GM19452 (cell line): ENCODE results near the gene OGFOD2.

Experiments used
- ATAC-seq: cut with Tn5 transposase; IDR thresholded peaks from one replicate; pipeline ENCODE4 v1.9.1; 2021; ENCODE audit not compliant: unreplicated experiment

Gene OGFOD2

DNA sequence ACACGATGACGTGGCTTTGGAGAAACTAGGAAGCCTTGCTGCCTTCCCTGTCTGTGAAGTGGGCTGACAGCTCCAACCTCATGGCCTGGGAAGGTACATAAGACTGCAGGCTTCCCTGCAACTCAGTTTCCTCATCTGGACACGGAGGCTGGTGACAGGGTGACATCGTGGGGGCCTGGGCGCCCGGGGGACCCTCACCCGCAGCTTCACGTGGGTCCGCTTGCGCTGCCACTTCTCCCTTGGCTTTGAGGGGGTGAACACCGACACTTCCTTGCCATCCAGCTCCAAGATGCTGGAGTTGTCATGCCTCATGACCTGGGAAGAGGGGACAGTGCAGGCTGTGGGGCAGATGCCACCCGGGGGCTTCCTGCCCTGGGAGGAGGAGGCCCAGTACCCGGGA, 13.0 kb downstream of the OGFOD2 start:
- no peak for ATAC-seq

DNA sequence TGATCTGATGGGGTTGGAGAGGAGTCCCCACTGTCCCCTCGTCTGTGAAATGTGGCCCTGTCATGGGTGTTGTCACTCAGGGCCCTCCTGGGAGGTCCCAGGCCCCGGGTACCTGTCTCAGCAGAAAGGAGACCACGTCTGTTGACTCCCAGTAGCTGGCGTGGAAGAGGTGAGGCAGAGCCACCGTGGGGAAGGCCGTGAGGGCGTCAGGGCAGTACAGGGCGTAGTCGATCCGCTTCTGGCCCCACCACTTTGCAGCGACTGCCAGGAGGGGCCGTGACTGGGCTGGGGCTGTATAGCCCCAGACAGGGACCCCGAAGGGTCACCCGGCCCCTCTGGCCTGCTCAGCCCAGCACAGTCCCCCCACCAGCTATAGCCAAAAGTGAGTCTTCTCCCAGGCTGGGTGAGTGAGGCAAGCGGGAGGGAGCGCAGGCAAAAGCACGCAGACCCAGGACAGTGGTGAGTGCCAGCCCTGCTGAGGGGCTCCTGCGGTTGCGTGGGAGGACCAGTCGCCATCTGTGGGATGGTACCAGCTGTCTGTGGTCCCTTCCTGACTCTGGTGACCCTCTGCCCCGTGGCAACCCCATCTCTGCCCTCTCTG, 13.7 kb downstream of the OGFOD2 start:
- no peak for ATAC-seq

DNA sequence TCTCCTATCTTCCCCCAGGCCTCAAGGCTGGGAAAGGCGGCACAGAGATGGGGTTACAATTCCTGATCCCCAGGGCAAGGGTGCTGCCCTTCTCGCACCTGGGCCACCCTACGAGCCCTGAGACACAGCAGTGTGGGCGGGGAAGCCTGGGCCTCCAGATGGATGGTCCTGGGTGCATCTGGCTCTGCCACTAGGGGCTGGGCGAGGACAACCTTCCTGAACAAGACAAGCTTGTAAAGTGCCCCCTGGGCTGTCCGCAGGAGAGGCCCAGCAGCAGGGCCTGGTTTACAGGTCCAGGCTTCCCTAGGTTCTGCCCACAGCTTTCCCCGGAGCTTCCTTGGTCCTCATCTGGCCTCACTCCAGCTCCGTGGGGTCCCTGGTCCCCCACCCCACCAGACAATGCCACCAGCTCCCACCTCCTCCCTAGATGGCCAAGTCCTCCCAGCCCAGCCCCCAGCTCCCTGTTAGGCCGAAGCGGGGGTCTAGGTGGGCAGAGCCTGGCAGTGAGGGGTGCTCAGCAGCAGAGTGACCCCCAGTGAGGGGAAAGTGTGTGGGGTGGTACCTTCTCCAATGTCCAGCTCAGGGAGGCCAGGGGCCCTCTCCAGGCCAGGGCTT, 14.3 kb downstream of the OGFOD2 start:
- no peak for ATAC-seq

DNA sequence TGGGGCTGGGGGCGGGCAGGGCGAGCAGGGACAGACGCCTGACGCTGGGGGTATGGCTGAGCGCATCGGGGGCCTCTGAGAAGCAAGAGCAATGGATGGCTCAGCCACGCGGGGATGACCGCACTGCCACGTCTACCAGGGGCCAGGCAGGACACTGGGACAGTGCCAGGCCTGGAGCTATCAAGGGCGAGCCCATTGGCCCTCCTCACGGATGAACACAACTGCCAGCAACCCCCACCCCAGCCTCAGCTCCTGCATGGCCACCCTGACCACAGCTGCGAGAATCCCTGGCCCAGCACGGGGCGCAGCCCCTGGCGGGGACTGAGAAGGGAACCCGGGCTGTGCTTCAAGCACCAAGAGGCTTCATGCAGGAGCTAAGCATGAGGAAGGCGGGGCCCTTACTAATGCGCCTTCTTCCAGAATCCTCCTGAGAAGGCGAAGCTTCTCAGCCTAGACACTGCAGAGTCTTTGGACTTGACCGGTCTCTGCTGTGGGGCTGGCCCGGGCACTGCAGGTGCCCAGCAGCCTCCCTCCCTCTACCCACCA, 14.9 kb downstream of the OGFOD2 start:
- ATAC-seq: no peak

DNA sequence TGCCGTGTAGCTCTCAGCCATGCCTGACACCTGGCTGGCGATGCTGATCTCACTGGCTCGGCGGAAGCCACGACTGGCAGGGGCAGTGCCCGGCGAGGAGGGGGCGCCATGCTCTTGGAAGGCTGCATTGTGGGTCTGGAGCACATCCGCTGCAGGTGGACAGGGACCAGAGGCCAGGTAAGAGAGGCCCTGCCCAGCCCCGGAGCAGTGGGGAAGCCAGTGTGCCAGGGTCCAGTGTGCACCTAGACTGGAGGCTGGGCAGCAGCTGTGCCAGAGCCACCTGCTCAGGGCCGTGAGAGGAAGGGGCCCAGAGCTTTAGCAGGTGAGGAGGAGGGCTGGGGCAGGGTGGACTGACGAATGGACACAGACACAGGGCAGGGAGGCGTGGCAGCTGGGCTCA, 15.5 kb downstream of the OGFOD2 start:
- ATAC-seq: no peak

DNA sequence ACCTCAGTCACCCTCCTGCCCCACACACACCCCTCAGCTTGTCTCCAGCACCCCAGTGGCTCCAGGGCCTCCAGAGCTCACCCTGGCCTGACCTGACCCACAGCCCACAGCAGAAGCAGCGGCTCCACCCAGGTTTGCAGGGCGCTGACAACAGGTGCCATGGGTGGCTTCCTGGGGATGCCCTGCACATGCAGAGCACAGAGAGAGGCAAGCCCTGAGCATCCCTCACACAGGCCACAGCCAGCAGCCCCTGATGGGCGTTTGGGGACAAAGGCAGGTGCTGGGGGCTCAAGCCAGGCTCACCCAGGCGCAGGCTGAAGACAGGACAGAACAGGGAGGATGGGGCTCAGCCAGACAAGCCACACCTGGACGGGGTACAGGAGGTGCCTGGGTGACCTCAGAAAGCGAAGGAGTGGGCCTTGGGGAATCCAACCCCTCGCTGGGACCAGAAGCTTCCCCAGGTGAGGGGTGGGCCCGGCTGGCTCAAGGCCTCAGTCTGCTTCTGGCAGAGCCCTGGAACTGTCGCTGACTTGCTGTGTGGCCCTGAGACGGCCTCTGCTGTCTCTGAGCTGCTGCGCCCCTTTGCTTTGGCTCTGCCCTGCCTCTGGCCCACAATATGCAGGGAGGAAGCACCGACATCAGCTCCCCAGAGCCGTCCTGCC, 16.0 kb downstream of the OGFOD2 start:
- ATAC-seq: no peak

DNA sequence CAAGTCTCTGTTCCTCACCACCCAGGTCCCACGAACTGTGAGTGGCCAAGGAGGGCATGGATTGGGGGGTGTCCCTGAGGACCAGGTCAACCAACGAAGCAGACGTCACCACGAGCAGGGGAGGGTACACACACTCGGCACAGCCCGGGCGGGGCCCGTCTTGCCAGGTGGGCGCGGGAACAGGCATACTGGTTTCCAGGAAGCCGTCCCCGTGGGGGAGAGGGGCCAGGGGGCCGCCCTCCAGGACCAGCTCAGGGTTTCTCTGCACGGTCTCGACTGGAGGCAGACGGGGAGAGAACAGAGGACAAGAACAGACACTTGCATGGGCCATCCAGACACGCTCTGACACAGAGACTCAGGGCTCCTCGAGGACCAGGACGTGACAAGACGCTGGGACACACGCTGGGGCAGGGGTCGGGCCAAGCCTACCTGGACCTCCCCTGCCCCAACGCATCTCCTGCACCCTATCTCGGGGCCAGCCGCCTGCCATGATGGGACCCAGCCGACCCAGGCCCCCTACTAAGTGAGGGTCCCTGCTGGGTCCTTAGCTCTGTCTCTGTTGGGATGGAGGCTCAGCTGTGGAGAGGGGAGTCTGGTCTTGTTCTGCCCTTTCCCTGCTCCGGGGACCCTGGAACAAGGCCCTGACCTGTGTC, 16.7 kb downstream of the OGFOD2 start:
- no peak for ATAC-seq

DNA sequence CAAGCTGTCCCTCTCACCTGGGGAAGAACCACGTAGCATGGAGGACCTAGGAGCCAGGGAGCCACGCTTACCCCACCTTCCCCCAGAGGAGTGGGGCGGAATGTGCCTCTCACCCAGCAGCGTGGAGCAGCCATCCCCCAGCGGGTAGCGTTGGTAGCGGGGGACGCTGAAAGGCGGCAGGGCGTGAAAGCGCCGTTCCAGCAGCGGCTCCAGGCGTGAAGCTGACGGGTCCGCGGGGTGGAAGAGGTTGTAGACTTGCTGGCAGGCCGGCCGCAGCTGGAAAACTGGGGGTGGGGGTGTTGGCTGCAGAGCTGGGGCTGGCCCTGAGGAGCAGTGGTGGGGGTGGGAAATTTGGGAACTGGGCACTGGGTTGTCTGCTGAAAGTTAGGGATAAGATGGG, 17.3 kb downstream of the OGFOD2 start:
- ATAC-seq: no peak

DNA sequence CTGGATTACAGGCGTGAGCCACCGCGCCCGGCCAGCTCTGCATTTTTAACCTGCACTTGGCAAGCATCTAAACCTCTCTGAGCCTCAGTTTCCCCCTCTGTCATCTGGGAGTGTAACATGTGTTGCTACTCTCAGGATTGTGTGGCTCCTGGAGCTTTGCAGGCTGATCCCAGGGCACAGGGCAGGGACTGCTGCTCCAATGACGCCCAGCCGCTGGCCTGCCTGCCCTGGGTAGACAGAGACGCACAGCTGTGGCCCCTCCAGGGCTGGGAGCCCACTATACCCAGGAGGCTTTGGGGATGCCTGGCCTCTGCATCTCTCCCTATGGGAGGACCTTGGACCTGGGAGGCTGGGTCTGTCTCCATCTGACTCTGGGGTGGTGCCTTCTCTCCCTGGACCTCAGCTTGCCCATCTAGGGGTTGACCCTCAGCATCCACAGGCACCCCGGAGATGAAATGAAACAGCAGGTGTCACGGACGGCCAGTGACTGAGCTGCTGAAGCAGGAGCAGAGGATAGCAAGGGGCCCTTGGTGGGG, 19.2 kb downstream of the OGFOD2 start:
- ATAC-seq: no peak

DNA sequence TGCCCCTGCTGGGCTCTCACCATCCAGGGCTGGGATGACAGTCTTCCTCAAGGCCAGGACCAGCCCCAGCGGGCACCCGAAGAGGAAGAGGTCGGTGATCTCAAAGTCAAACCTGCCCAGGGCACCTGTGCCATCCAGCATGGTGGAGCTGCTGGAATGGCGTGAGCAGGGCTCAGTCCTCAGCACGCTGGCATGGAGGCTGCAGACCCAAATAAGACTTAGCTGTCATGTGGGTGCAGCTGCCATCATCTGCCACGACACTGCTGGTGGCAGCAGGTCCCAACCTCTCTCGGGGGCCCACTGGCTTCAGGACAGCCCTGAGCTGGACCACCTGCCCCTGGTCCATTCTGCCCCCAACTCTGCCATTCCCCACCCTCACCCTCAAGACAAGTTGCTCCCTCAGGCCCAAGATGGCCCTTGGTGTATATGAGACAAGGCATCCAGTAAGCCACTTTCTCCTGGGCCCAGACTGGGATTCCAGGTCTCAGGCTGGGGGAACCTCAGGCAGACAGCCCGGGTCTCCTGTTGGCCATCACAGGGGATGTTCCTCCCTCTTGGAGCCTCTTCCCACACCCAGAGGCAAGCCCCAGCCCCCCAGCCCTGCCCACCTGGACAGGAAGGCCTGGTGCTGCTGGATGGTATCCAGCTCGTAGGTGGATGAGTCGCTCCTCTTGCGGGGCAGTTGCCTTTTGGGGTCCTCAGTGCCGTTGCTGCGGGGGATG, 19.9 kb downstream of the OGFOD2 start:
- ATAC-seq: no peak

DNA sequence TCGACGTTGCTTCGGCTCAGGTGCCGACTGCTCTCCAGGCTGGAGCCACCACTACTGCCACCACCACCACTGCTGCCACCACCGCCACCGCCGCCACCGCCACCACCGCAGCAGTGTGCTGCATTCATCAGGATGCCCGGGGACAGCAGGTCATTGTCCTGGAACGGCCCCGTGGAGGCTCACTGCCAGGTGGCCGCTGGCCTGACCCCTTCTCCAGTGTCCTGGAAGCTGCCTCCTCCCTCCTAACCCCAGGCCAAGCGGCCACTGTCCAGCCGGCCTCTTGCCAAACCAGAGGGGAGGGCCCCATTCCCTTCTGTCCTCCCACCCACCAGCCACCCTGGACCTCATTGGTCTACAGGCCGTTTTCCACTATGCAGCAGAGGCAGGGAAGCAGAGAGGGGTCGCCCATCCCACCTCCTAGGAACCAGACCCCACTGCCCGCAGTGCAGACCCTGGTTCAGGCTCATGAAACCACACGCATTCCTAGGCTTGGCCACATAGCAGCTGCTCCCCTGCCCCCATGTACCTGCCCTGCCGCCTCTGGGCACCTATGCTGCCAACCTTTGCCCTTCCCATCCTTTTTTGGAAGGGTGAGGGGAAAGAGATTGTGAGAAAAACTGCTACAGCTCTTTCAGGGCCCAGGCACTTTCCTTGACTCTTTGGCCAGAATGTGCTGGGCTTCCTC, 20.6 kb downstream of the OGFOD2 start:
- ATAC-seq: no peak

DNA sequence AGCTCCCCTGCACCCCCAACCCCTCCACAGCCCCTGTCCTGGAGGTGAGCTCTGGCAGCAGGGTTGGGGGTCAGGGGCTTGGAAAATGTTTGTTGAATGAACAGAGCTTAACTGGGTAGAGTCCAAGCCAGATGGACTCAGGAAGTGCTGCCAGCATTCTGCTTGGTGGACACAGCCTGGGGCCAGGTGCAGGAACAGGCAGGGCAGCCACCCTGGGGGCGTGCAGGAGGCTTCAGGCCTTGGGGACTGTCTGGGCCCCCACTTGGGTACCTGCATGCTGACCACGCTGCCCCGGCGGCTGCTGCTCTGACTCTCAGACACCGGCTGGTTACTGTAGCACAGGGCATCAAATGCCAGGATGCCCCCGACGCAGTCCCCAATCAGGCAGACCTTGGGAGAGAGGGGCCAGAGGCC, 21.2 kb downstream of the OGFOD2 start:
- no peak for ATAC-seq

DNA sequence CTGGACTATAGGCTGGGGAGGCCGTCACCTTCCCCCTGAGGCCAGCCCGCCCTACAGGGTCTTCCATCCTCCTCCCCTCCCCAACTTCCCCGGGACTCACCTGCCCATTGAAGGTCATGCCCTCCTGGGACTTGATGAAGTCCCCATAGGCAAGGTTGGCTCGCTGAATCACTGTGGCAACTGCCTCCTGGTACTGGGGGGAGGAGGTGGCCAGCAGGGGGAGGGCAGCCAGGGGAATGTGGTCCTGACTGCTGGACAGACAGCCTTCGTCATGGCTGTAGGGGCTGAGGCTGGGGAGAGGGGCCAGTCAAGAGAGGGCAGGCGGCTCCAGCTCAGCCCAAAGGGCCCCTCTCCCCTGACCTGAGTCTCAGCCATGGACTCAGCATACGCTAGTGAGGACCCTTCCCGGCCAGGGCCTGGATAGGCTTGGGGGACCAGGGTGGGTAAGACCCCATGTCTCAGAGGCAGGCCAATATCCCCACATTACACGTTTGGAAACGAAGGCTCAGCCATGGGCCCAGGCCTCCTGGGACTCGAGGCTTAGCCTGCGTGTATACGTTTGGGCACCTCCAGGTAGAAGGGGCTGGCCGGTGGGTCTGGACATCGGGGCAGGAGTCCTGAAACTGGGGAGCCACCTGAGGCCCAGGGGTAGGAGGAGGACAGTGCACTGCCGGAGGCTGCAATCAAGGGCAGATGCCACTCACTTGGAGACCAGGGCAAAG, 21.7 kb downstream of the OGFOD2 start:
- ATAC-seq: no peak

DNA sequence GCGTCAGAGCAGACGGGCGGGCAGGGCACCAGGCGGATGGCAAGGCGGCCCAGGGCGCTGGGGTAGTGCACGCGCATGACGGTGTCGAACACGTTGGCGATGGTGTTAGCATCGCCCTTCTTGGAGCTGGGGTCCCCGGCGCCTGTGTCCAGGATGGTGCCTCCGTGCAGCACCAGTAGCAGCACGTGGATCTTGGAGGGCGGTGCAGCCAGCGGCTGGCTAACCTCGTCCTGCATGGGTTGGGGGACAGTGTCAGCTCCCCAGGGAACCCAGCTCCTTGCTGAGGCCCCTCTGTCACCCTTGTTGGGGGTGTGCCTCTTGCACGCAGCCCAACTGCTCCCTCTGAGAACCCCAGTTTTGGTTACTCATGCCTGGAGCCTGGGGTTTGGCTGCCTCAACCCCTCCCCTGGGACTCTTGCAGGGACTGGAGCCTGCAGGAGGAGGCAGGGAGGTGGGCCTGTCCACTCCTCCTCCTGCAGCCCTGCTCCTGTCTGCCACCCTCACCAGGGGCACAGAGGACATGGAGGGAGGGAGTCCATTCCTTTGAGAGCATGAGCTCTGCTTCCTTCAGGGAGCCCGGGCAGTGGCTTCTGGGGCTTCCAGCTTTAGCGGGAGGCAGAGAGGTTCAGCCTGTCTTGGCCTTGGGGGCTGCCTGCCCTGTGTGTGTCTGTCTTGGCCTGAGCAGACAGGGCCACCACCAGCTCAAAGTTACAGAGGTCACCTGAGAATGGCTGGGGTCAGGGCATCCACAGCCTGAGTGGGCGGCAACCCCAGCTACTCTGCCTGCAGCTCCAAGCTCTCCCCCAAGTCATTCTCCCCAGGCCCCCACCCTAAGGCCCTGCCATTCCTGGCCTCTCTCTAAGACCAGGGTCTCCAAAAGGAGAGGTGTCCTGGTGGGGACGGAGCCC, 22.6 kb downstream of the OGFOD2 start:
- ATAC-seq: no peak

DNA sequence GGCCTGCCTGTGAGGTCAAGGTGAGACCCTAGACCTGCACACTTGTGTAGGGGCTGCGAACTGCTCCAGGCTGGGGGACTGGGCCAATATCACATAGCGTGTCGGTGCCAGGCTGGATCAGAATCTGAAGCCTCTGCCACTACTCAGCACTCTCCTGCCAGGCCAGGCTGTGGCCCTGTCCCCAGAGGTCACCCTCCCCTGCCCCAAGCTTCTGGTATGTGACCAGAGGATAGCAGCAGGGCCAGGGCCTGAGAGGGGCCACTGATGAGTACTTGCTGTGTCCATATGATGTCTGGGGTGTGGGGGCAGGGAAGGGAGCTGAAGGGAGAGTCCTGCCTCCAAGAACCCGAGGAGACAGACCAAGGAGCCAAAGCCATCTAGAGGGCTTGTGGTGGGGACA, 23.3 kb downstream of the OGFOD2 start:
- ATAC-seq: no peak

DNA sequence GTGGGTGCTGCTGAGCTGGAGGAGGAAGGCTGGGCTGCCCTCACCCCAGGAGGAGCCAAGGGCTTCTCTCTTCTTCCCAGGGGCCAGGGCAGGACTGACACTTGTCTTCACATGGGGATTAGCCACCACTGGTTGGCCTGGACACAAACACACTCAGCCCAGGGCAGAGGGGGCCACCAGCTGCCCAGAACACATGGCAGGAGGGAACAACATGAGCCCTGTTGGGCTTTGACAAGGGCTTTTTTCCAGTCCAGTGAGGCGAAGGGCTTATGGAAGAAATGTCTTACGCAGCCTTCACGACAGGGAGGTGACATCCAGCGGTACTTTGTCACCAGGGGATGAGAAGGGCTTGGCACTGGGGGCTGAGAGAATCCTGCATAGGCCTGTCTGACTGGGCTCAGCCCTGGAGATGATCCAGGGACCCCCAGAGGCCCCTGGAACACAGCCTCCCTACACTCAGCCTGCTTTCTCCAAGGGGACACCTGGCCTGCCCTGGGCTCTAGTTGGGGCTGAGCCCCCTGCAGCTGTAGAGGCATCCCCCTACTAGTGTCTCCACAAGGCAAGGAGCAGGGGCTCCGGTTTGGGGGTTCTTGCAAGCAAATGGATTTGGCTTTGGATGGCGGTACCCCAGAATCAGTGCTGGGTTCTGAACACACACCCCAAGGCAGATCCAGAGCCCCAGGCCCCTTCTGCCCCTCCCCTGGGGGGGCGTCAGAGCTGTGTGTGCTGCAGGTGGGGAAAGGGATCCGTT, 24.3 kb downstream of the OGFOD2 start:
- no peak for ATAC-seq

DNA sequence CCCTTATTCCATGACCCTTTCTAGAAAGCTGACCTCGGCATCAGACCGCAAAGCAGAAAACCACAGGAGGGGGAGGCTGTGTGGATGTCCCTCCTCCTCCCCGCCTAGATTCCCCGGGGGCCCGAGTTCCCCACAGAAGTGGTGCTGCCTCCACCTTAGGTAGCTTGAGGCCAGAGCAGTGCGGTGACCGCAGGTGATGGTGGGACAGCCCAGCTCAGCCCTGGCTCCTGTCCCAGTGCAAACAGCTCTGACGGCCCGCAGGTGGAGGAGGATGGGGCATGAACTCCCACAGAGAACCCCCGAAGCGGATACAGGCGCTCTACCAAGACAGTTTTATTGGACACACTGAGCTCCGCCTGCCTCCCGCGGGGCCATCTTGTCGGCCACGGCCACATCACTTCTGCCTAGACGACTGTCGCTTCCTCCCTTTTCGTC, 25.0 kb downstream of the OGFOD2 start:
- ATAC-seq: no peak

DNA sequence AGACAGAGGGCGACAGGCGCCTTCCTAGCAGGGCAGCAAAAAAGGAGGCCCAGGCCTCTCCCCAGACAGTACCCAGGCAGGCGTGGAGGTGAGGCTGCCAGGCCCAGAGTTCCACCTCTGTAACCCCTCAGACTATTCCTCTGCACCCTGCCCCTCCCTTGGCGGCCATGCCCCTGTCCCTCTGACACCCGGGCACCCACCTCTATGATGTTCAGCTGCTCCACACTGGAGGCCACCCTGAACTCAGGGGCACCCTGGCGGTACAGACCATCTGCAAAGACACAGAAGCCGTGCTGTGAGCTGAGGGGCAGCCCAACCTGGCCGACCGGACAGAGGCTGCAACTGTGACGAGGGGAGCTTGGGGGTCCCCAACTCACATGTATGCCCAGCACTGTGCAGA, 25.5 kb downstream of the OGFOD2 start:
- no peak for ATAC-seq
